OCI-LY3 (cell line): ENCODE results near the gene TIAL1.

Source experiments
- H2AFZ ChIP-seq: fragments of 200-600, 300-600 bp; shearing (Covaris generic); 2 replicates; pipeline ENCODE4 v1.6.0; 2014; ENCODE audit warnings: antibody characterized with exemption, low read depth, low read length
- H3K27ac ChIP-seq: fragments of 200-600, 300-600 bp; sonication (generic); 2 replicates; pipeline ENCODE4 v1.5.1; 2014; ENCODE audit warnings: mild to moderate bottlenecking, low read length, moderate library complexity, mixed read lengths
- H3K27me3 ChIP-seq: fragments of 200-600, 300-600 bp; sonication (generic); 2 replicates; pipeline ENCODE4 v1.6.1; 2014; ENCODE audit warnings: low read depth, low read length, mixed read lengths
- H3K36me3 ChIP-seq: fragments of 200-600, 300-600 bp; sonication (generic); replicated peaks from 2 replicates; pipeline ENCODE3; 2014; ENCODE audit warnings: low read depth, low read length, mixed read lengths
- H3K4me1 ChIP-seq: fragments of 300-600, 200-600 bp; sonication (generic); 2 replicates; pipeline ENCODE4 v1.6.1; 2014; ENCODE audit warnings: low read length, mixed read lengths
- H3K4me2 ChIP-seq: fragments of 200-600, 300-600 bp; sonication (generic); 2 replicates; pipeline ENCODE4 v1.6.1; 2014; ENCODE audit warnings: low read length, mixed read lengths
- H3K4me3 ChIP-seq: fragments of 300-600, 200-600 bp; sonication (generic); 2 replicates; pipeline ENCODE4 v1.5.1; 2014; ENCODE audit warnings: antibody characterized with exemption, mild to moderate bottlenecking, low read length, moderate library complexity
- H3K79me2 ChIP-seq: fragments of 300-600, 200-600 bp; shearing (Covaris generic); 2 replicates; pipeline ENCODE4 v1.6.1; 2014; ENCODE audit warnings: mild to moderate bottlenecking, low read length, mixed read lengths
- H3K9ac ChIP-seq: fragments of 300-600, 200-600 bp; shearing (Covaris generic); 2 replicates; pipeline ENCODE4 v1.6.0; 2014; ENCODE audit warnings: mild to moderate bottlenecking, low read length, moderate library complexity
- H3K9me3 ChIP-seq: fragments of 200-600, 300-600 bp; shearing (Covaris generic); 2 replicates; pipeline ENCODE4 v1.6.1; 2014; ENCODE audit warnings: low read length, mixed read lengths; ENCODE audit not compliant: insufficient read depth
- H4K20me1 ChIP-seq: fragments of 200-600, 300-600 bp; sonication (generic); 2 replicates; pipeline ENCODE4 v1.6.1; 2016; ENCODE audit warnings: low read length, mixed read lengths; ENCODE audit not compliant: insufficient read depth
- CTCF ChIP-seq: fragments of 200-600, 300-600 bp; sonication (generic); IDR thresholded peaks from 2 replicates; pipeline ENCODE4 v1.5.1; 2014; ENCODE audit warnings: antibody characterized with exemption, low read length, low read depth
- EZH2phosphoT487 ChIP-seq: fragments of 200-600 bp; shearing (Covaris generic); IDR thresholded peaks from 2 replicates; pipeline ENCODE4 v1.6.1; 2018; ENCODE audit warnings: antibody characterized with exemption, mixed run types, low read depth

The TIAL1 gene

DNA sequence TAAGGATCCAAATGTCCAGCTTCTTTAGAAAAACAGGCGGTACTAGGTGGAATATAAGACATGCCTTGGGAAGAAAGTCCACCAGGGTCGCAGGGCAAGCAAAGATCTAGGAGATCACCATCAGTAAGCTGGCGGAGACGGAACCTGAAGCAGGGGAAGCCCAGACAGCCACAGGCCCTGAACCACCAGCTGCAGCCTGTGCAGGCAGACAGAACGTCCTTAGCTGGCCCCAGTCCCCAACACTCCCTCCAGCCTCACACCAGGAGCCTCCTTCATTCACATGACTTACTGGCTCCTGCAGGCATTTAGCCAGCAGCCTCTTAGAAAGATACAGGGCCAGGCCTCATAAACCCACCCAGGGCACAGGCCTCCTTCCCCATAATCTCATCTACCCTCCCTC, 71.6 kb downstream of the TIAL1 start:
- Histone ChIP-seq H3K4me3 (no peak overlapping the region), H3K79me2 (peaks cover 31% of the 10 kb centered on the region), H3K27ac (no peak overlapping the region), H3K4me1 (no peaks in the 10 kb centered on the region), H3K4me2 (no peak overlapping the region), H2AFZ (no peak overlapping the region), H3K9ac (no peak overlapping the region), H3K27me3 (no peaks in the 10 kb centered on the region), H3K36me3 (peaks cover 12% of the 10 kb centered on the region), H4K20me1 (peaks cover 7% of the 10 kb centered on the region), H3K9me3 (no peaks in the 10 kb centered on the region)
- TF ChIP-seq CTCF (no peak), EZH2phosphoT487 (no peak)

DNA sequence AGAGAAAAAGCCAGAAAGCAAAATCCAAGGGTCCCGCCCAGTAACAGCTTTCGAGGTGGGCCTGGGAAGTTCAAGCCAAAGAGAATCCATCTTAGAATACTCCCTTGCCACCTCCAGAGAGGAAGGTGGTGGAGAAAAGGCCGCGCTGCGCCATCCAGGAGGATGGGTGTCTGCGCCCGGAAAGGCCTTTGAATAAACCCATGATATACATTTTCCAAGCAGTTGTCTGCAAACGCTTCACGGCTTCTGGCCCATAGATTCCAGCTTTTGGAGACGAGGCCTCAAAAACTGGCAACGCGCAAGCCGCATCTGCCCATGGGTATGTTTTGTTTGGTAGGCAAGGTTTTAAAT, 72.1 kb downstream of the TIAL1 start:
- Histone ChIP-seq H2AFZ (no peak overlapping the region), H3K4me3 (no peak overlapping the region), H3K9me3 (no peaks in the 10 kb centered on the region), H3K4me1 (peaks cover under 1% of the 10 kb centered on the region; the same call in 1 of the 2 replicates), H3K27me3 (no peaks in the 10 kb centered on the region), H3K27ac (no peak overlapping the region), H3K36me3 (peaks cover 12% of the 10 kb centered on the region), H3K4me2 (no peak overlapping the region), H4K20me1 (peaks cover 7% of the 10 kb centered on the region), H3K79me2 (peaks cover 27% of the 10 kb centered on the region), H3K9ac (no peak overlapping the region)
- no peak for TF ChIP-seq EZH2phosphoT487
- no peak for TF ChIP-seq CTCF

DNA sequence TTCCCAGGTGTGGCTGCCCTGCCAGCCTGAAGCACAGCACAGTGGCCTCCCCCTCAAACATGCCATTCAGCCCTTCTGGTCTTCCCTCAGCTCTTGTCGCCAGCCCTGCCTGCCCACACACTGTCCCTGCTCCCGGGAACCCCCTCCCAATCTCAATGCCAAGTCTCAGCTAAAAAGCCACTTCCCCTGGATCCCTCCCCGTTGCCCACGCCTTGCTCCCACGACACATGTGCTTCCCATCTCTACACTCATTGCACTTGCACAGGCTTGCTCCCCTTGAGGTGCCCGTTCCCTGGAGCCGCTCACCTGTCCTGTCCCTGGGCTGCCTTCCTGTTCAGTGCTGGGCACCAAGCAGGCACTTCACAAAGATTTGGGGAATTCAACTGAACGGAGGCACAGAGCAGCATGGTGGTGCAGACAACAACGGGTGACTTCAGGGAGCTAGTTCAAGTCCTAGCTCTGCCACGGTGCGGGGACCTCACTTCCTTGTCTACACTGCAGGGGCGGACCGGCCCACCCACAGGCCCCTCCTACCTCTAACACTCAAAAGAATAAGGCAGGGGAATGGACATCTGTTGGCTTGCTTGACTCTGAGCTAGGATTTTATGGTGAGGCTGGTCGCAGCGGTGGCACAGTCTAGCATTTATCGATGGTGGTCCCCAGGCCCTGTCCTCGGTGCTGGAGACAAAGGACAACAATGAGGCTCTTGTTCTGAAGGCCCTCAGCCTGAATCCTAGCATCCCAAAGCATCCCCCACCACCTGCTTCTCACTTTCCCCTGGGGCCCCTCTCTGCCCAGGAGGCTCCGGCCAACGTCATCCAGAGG, 72.7 kb downstream of the TIAL1 start:
- no peak overlapping the region for H3K4me2 ChIP-seq
- H4K20me1 ChIP-seq, result peaks cover 7% of the 10 kb centered on the region

More for the DNA sequence above, 72.7 kb downstream of the TIAL1 start:
- H3K9ac ChIP-seq, result no peak overlapping the region
- H3K79me2 ChIP-seq, result peaks cover 22% of the 10 kb centered on the region
- peaks cover 12% of the 10 kb centered on the region for H3K36me3 ChIP-seq
- no peaks in the 10 kb centered on the region for H3K9me3 ChIP-seq
- no peak overlapping the region for H3K4me3 ChIP-seq
- TF ChIP-seq CTCF (no peak), EZH2phosphoT487 (no peak)
- H3K4me1 ChIP-seq, result peaks cover 7% of the 10 kb centered on the region
- H3K27me3 ChIP-seq, result no peaks in the 10 kb centered on the region
- H3K27ac ChIP-seq, result no peak overlapping the region
- no peak overlapping the region for H2AFZ ChIP-seq
